ENCODE measurements around the gene ALDH1B1.

The ALDH1B1 gene

DNA sequence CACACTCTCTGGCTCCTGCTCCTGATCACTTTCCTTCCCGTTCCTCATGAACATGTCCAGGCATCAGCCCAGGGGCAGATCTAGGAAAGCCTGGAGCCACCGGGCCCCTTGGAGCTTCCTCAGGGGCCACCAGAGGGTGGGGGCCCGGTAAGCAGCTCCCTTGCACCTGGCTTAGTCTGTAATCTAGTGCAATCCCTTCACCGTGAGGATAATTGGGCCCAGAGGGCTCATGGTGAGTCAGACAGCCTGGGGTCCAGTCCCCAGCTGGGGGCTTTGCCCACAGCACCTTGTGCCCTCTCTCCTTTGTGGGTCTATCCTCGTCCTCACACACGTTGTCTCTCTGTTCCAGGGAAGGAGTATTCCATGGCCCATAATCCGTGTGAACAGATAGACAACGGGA is 10.4 kb upstream of the ALDH1B1 start:
- Histone ChIP-seq H3K4me3 (ENCODE audit: low read length) (no peak overlapping the region), H3K9me3 (ENCODE audit: control insufficient read depth, low read length) (no peaks in the 10 kb centered on the region), H3K4me1 (ENCODE audit: control insufficient read depth, insufficient read depth, low read length) (peaks cover 6% of the 10 kb centered on the region), H3K36me3 (ENCODE audit: control insufficient read depth, insufficient read depth, low read length) (no peaks in the 10 kb centered on the region), H3K27me3 (ENCODE audit: control insufficient read depth, insufficient read depth, low read length) (no peaks in the 10 kb centered on the region), H3K9ac (ENCODE audit: low read length) (no peak overlapping the region)

DNA sequence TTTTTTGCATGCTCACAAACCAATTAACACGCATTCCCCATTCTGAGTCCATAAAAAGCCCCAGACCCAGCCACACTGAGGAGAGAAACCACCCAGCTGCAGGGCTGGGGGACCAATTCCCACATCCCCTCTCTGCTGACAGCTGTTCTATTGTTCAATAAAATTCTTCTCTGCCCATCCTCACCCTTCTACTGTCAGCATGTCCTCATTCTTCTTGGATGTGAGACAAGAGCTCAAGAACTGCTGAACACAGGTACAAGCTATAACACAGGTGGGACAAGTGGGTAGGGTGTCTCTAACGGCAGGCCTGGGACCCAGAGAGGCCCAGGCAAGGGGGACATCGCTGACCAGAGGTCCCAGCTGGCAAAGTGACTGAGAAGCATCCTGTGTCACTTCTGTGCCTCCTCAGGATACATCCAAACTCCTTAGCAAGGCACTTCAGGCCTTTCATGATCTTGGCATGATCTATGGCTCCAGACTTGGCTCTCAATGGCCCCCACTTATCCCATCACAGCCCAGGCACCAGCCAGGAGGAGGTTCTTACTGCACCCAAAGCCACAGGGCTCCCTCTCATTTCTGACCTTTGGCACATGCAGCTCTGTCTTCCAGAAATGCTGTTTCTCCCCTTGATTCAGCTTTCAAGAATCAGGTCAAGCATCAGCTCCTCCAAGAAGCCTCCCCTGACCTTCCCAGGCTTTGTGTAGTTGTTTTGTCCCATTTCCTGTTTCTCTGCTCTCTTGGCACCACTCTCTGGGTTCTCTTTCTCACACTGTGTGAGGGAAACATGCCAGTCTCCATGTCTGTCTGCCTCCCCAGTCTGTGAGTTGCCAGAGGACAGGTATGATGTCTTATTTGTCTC is 7.3 kb upstream of the ALDH1B1 start:
- Histone ChIP-seq H3K27me3 (ENCODE audit: control insufficient read depth, insufficient read depth, low read length) (no peaks in the 10 kb centered on the region), H3K9me3 (ENCODE audit: control insufficient read depth, low read length) (no peaks in the 10 kb centered on the region), H3K9ac (ENCODE audit: low read length) (no peak overlapping the region), H3K4me1 (ENCODE audit: control insufficient read depth, insufficient read depth, low read length) (peaks cover 6% of the 10 kb centered on the region), H3K4me3 (ENCODE audit: low read length) (no peak overlapping the region), H3K36me3 (ENCODE audit: control insufficient read depth, insufficient read depth, low read length) (no peaks in the 10 kb centered on the region)

DNA sequence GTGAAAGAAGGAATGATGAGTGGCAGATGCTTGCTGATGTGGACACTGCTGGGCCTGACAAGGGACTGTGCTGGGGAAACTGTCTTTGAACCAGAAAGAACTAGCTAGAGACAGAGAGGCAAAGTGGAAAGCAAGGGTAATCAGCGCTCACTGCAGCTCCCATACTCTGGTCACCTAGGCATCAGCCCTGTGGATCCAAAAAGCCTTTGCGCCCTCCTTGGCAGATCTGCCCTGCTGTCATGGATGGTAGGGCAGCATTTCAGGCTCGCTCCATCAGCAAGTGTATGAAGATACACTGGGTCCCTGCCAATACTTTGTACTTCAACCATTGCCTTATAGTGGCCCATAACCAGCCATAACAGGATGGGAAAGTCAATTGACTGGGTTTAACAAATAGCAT is 6.6 kb upstream of the ALDH1B1 start:
- no peaks in the 10 kb centered on the region for H3K27me3 ChIP-seq (ENCODE audit: control insufficient read depth, insufficient read depth, low read length)
- H3K9ac ChIP-seq (ENCODE audit: low read length) = no peak overlapping the region
- H3K9me3 ChIP-seq (ENCODE audit: control insufficient read depth, low read length) = no peaks in the 10 kb centered on the region
- no peaks in the 10 kb centered on the region for H3K36me3 ChIP-seq (ENCODE audit: control insufficient read depth, insufficient read depth, low read length)
- no peak overlapping the region for H3K4me3 ChIP-seq (ENCODE audit: low read length)
- peaks cover 2% of the 10 kb centered on the region for H3K4me1 ChIP-seq (ENCODE audit: control insufficient read depth, insufficient read depth, low read length)

DNA sequence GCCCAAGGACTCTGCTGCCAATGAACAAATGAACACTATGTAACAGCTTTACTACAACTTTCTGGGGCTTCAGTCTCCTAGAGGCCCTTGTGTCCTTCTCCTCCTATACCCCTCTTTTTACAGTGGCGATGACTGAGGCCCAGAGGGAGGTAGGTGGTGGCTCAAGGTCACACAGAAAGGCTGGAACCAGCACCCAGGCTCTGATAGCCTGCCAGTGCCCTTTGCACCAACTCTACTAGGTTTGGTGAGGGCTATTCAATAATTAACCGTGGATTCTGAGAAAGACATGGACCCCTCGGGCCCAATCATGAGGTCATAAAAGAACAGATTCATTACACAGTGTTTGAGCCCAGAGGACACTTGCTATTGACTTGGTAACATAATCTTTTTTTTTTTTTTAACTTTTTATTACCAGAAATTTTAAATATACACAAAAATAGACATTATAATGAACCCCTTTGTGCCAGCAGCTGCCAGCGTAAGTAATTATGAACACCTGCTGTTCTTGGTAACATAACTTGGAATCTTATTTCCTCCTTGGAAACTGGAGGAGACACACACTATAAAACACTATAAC is 6.1 kb upstream of the ALDH1B1 start:
- H3K9ac ChIP-seq (ENCODE audit: low read length) = no peak overlapping the region
- no peaks in the 10 kb centered on the region for H3K9me3 ChIP-seq (ENCODE audit: control insufficient read depth, low read length)
- H3K27me3 ChIP-seq (ENCODE audit: control insufficient read depth, insufficient read depth, low read length) = no peaks in the 10 kb centered on the region
- H3K4me1 ChIP-seq (ENCODE audit: control insufficient read depth, insufficient read depth, low read length) = no peaks in the 10 kb centered on the region
- no peaks in the 10 kb centered on the region for H3K36me3 ChIP-seq (ENCODE audit: control insufficient read depth, insufficient read depth, low read length)
- H3K4me3 ChIP-seq (ENCODE audit: low read length) = no peak overlapping the region

DNA sequence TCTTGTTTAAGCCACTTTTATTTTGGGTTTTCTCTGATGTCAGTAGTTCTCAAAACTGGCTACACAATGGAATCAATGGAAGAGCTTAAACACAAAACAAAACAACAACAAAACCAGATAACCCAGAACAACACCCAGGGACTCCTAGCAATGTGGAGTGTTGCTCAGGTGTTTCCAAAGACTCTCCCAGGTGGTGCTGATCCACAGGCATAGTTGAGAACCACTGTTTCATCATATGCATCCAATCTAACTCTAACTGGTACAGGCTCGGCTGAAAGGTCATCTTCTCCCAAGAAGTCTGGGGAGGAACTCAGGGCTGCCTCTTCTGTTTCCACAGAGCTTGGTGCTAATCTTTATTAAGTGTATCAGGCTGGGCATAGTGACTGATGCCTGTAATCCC is 5.4 kb upstream of the ALDH1B1 start:
- Histone ChIP-seq H3K36me3 (ENCODE audit: control insufficient read depth, insufficient read depth, low read length) (no peaks in the 10 kb centered on the region), H3K9ac (ENCODE audit: low read length) (no peak overlapping the region), H3K4me3 (ENCODE audit: low read length) (no peak overlapping the region), H3K9me3 (ENCODE audit: control insufficient read depth, low read length) (no peaks in the 10 kb centered on the region), H3K4me1 (ENCODE audit: control insufficient read depth, insufficient read depth, low read length) (peaks cover 2% of the 10 kb centered on the region), H3K27me3 (ENCODE audit: control insufficient read depth, insufficient read depth, low read length) (no peaks in the 10 kb centered on the region)

DNA sequence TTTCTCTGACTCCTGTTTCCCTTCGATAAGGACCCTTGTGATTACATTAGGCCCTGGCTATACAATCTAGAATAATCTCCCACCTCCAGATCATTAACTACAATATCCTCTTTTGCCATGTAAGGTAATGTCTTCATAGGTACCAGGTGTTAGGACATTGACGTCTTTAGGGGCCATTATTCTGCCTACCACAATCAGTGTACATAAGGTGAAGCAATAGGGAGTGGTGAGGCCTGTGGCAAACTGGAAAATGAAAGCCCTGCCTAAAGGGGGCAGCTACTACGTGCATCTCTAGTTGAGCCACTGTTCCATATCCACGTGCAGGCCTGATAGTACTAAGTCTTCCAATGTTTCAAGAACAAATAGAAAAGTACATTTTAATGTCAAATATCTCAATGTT is 4.8 kb upstream of the ALDH1B1 start:
- Histone ChIP-seq H3K4me3 (ENCODE audit: low read length) (no peak overlapping the region), H3K4me1 (ENCODE audit: control insufficient read depth, insufficient read depth, low read length) (peaks cover 4% of the 10 kb centered on the region), H3K27me3 (ENCODE audit: control insufficient read depth, insufficient read depth, low read length) (no peaks in the 10 kb centered on the region), H3K9me3 (ENCODE audit: control insufficient read depth, low read length) (no peaks in the 10 kb centered on the region), H3K9ac (ENCODE audit: low read length) (no peak overlapping the region), H3K36me3 (ENCODE audit: control insufficient read depth, insufficient read depth, low read length) (no peaks in the 10 kb centered on the region)

DNA sequence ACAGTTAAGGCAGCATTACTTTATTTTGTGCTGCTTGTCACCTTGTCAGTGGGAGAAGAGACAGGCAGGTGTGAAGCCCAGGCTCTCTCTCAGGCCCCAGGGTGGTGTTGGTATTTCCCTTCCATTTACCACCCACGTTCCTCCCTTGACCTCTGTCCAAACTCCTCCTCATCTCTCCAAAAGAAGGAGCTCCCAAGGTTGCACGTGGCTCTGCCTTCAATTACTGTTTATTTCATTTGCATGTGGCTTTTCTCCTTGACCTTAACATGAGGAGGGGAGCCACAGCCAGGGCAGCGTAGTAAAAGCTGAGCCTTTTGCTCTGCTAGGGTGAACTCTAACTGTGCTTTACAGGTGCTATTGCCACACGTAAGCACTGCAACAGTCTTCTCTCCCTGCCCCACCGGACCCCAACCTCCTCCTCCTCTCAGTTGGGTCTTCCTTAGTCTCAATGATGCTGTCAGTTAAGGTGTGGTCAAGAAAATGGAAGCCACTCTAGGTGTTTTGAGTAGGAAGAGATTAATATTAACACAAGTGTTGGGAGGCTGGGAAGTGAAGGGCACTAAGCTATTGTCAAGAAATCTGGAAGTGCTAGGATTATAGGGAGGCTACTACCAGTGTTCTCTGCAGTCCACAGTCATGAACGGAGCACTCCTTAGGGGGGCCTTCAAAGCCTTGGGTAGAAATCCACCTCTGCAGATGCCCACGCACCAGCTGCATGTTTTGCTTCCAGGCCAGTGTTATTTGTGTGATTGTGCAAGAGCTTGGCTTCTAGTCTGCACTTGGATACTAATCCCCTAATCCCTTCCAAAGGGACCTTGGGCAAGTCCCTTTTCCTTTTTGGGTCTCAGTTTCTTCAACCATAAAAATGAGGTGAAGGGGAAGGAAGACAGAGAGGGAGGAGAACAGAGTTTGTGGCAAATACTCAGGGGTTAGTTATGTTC is 3.9 kb upstream of the ALDH1B1 start:
- no peak overlapping the region for H3K4me3 ChIP-seq (ENCODE audit: low read length)
- no peaks in the 10 kb centered on the region for H3K9me3 ChIP-seq (ENCODE audit: control insufficient read depth, low read length)
- no peak overlapping the region for H3K9ac ChIP-seq (ENCODE audit: low read length)
- no peaks in the 10 kb centered on the region for H3K36me3 ChIP-seq (ENCODE audit: control insufficient read depth, insufficient read depth, low read length)
- H3K27me3 ChIP-seq (ENCODE audit: control insufficient read depth, insufficient read depth, low read length) = no peaks in the 10 kb centered on the region
- peaks cover 12% of the 10 kb centered on the region for H3K4me1 ChIP-seq (ENCODE audit: control insufficient read depth, insufficient read depth, low read length)

DNA sequence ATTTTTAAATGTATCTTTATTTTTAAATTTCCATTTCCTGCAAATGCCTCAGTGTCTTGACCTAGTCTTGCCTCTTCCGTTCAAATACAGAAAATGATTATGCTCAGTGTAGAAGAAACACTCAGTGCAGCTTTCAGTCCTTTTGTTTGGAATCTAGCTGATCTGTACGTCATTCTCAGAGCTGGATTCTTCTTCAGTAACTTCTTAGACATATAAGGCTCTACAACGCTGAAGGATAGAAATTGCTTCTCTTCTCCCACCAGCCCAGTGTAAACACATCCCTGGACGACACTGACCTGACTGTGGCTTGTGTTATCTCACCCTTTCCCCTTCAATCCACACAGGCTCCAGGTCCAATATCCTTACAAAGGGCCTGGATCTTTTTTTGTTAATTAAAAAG is 3.2 kb upstream of the ALDH1B1 start:
- H3K4me1 ChIP-seq (ENCODE audit: control insufficient read depth, insufficient read depth, low read length) = peaks cover 14% of the 10 kb centered on the region
- H3K27me3 ChIP-seq (ENCODE audit: control insufficient read depth, insufficient read depth, low read length) = no peaks in the 10 kb centered on the region
- no peak overlapping the region for H3K4me3 ChIP-seq (ENCODE audit: low read length)
- no peak overlapping the region for H3K9ac ChIP-seq (ENCODE audit: low read length)
- no peaks in the 10 kb centered on the region for H3K9me3 ChIP-seq (ENCODE audit: control insufficient read depth, low read length)
- H3K36me3 ChIP-seq (ENCODE audit: control insufficient read depth, insufficient read depth, low read length) = no peaks in the 10 kb centered on the region

DNA sequence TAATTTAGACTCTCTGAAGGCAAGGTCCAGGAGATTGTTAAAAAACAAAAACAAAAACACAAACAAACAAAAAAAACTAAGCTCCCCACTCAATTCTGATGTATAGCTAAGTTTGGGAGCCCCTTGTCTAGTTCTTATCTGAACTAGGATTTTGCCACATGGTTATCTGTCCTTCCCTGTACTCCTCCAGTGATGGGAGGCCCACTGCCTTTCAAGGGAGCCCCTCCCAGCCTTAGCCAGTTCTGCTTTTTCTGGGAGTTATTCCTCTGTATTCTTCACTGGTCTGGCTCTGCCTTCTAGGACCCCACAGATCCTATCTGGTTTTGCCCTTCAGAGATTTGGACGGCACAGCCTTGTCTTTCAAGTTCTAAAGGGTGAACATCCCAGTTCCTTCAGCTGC is 2.1 kb upstream of the ALDH1B1 start:
- Histone ChIP-seq H3K4me1 (ENCODE audit: control insufficient read depth, insufficient read depth, low read length) (peaks cover 17% of the 10 kb centered on the region), H3K9me3 (ENCODE audit: control insufficient read depth, low read length) (no peaks in the 10 kb centered on the region), H3K36me3 (ENCODE audit: control insufficient read depth, insufficient read depth, low read length) (no peaks in the 10 kb centered on the region), H3K9ac (ENCODE audit: low read length) (no peak overlapping the region), H3K27me3 (ENCODE audit: control insufficient read depth, insufficient read depth, low read length) (no peaks in the 10 kb centered on the region), H3K4me3 (ENCODE audit: low read length) (no peak overlapping the region)

DNA sequence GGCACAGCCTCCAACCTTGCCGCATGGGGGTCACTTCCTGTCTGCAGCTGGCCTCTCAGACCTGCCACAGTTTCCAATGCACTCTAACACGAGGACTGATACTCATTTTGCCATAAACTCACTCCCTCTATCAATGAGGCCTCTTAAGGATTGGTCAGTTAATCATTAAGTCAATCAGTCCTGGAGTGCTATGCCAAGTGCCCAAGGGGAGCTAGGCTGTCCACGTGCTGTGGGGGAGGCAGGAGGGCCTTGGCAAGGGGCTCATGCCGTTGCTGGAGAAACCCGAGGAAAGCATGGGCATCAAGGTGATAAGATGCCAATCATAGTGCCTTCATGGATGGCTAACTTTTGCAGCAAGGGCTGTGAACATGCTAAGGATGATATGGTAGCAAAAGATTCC is 1.7 kb upstream of the ALDH1B1 start:
- Histone ChIP-seq H3K9ac (ENCODE audit: low read length) (no peak overlapping the region), H3K9me3 (ENCODE audit: control insufficient read depth, low read length) (no peaks in the 10 kb centered on the region), H3K36me3 (ENCODE audit: control insufficient read depth, insufficient read depth, low read length) (no peaks in the 10 kb centered on the region), H3K4me3 (ENCODE audit: low read length) (no peak overlapping the region), H3K27me3 (ENCODE audit: control insufficient read depth, insufficient read depth, low read length) (no peaks in the 10 kb centered on the region), H3K4me1 (ENCODE audit: control insufficient read depth, insufficient read depth, low read length) (peaks cover 17% of the 10 kb centered on the region)

DNA sequence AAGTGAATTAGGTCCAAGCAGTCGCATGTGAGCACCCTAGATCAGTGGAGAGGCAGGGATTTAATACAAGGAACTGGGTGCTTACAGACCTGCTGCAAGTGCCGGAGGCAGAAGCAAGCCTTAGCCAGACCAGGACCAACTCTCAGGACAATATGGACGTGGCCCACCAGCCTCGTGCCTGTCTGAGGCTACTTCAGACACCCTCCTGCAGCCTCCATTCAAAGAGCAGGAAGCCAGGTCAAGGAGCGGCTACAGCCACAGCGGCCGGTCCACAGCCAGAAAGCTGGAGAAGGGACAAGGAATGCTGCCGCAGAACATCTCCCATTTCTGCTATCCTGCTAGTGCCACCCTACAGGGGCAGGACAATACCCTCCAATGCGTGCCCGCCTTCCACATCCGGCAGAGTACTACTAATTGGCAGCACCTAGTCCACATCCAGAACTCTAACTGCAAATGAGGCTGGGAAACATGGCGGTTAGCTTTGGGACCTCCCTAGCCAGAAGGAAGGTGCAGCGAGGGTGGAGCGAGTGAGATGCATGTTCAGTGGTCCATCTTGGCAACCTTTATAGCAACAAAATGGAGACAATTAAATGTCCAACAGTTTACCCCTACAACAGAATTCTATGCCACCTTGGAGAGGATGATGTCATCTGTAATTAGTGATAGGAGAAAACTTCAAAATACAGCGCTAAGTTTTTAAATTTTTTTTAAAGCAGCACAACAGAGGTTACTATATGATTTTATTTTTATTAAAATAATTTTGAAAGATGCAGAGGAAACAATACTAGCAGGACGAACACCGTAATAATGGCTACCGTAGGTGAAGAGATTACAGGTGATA is 1.0 kb upstream of the ALDH1B1 start:
- Histone ChIP-seq H3K9ac (ENCODE audit: low read length) (no peak overlapping the region), H3K9me3 (ENCODE audit: control insufficient read depth, low read length) (no peaks in the 10 kb centered on the region), H3K36me3 (ENCODE audit: control insufficient read depth, insufficient read depth, low read length) (no peaks in the 10 kb centered on the region), H3K4me3 (ENCODE audit: low read length) (no peak overlapping the region), H3K4me1 (ENCODE audit: control insufficient read depth, insufficient read depth, low read length) (peaks cover 17% of the 10 kb centered on the region), H3K27me3 (ENCODE audit: control insufficient read depth, insufficient read depth, low read length) (no peaks in the 10 kb centered on the region)

Data from mucosa of stomach (tissue), 1 donor.